Activated T-helper 1 cell treated with Interleukin-2 at 50 U/mL for 16 hours (primary cell): Measurements from ENCODE around the gene LRRC45.
A peak's percentile ranks its signal among the peaks of the same experiment; 100 is the strongest.

Experiments used
- DNase-seq: peaks from one replicate; pipeline ENCODE4 v3.0.0-alpha.2; 2020; ENCODE audit warnings: low read depth

The LRRC45 gene

DNA sequence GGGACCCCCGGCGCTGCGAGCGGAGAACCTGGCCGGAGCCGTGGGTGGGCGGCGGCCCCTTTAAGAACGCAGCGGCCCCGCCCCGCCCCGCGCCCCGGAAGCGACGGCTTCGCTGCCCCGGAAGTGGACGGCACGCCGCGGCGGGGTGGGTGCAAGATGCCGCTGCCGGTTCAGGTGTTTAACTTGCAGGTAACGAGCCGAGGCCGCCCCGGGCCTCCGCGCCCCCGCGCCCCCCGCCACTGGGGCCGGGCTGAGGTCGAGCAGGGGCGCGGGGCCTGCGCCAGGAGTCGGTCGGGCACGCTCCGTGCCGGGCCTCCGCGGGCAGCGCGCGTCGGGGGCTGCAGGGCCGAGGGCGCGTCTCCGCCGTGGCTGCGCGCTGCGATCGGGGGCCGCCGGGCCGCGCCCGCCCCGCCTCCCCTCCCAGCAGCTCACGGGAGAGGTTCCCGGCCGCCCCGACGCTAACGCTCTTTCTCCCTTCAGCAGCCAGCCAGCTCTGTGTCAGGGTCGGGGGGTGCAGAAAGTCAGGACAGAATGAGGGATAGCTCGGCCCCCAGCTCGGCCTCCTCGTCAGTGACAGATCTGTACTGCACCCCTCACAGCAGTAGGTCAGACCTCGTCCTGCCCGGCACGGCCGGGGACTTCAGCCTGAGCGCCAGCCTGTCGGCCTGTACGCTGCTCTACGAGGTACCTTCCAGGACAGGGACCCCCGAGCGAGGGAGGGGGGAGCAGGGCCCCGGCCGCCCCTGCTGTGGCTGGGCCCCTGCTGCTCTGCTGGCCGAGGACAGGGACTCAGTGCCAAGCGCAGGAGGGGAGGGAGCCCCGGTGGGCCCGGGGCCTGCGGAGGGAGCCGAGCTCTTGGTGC lies 28.9 kb downstream of the LRRC45 start, which contains the start of the genes GPS1 and RFNG:
GPS1 (plus strand) TSS at position 123 of the 862 bp plus-strand sequence; CDS start at position 157, 34 bp downstream.
RFNG (minus strand) TSS at position 36 of the 862 bp plus-strand sequence. CDS start 45 bp downstream, outside the sequence.
- DNase-seq: peak; percentile 76

DNA sequence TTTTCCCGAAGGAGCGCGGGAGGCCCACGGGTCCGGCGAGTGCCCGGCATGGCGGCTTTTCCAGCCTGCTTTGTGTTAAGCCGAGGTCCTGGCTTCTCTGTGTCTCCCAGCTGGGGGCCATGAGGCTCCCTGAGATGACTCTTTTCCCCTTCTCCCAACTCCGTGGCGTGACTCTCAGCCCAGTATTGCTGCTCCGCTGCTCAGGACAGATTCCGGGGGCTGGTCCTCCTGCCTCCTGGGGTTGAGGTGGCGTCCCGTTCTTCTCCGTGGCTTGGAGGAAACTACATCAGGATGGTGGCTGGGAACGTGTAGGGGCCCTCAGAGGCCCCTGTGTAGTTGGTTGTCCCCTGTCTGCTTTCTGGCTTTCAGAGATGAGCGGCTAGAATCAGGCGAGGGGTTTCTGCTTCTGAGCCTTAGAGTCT lies 29.5 kb downstream of the LRRC45 start:
- DNase-seq: no peak

GRCh38 chr17:82053130-82053529 lies 30.0 kb downstream of the LRRC45 start:
- DNase-seq: no peak

GRCh38 chr17:82053556-82054263 lies 30.6 kb downstream of the LRRC45 start:
- no peak for DNase-seq

- DNase-seq: no peak
Measured at GRCh38 chr17:82054351-82055022, 31.4 kb downstream of the LRRC45 start.

GRCh38 chr17:82055023-82055964 lies 32.2 kb downstream of the LRRC45 start:
- DNase-seq: no peak

DNA sequence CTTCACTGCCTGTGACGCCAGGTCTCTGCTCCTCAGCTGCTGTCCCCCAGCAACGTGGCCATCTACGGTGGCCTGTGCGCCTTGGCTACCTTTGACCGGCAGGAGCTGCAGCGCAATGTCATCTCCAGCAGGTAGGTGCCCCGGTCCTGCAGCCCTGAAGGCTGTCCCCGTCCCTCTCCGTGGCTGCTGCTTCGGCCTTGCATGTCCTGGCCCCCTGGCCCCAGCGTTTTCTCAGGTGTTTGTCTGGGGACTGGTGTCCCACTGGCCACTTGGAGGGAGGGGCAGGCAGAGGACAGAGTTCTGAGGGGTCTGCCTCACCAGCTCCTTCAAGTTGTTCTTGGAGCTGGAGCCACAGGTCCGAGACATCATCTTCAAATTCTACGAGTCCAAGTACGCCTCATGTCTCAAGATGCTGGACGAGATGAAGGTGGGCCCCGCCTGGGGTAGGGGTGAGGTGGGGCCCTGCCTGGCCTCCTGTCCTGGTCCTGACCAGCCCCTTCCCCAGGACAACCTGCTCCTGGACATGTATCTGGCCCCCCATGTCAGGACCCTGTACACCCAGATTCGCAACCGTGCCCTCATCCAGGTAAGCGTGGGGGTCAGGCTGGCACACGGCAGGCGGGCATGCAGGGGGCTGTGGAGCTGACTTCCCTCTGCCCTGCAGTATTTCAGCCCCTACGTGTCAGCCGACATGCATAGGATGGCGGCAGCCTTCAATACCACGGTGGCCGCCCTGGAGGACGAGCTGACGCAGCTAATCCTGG lies 33.0 kb downstream of the LRRC45 start:
- no peak for DNase-seq

GRCh38 chr17:82056729-82057621 lies 33.9 kb downstream of the LRRC45 start:
- DNase-seq: no peak

DNA sequence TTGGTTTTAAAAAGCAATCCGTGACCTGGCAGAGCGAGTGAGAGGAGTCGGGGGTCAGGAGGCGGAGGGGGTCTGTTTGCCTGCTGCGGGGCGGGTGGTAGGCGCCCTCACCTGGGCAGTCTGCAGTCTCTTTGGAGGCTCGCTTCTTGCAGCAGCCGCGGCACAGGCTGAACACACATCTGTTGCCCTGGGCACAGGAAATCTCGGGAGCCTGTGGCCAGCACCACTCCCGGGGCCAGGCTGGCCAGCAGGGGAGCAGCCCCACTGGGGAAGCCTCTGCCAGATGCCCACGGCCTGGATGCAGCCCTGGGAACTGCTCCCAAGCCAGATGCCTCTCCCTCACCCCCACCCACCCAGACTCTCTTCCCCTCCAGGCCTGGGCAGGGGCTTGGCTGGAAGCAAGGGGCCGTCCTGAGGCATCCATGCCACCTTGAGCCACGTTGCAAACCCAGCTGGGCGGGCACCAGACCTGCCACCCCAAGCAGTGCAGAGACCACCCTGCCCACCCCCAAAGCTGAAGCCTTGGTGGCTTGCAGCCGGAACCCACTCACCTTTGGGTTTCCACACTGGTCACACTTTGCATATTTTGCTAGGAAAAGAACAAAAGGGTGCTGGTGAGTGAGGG lies 35.2 kb downstream of the LRRC45 start:
- DNase-seq: no peak

DNA sequence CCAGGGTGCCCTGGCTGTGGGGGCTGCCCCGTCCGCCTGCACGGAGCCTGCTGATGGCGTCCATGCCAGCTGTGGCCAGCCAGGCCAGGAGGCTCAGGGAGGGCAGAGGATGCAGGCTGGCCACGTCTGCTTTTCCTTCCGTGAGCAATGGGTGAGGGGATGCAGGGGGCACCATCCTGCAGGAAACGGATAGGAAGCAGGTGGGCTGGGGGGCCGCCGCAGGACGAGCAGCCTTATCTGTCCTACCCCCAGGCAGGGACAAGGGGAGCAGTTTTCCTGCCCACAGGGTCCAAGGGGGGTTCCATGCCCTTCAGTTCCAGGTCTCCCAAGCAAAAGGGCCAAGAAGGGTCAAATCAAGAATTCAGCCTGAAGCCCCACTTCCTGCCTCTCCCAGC lies 35.7 kb downstream of the LRRC45 start:
- no peak for DNase-seq

- DNase-seq: no peak
Measured at GRCh38 chr17:82059272-82060000, 36.3 kb downstream of the LRRC45 start.

GRCh38 chr17:82060001-82060380 lies 36.9 kb downstream of the LRRC45 start:
- DNase-seq: no peak

- no peak for DNase-seq
Measured at GRCh38 chr17:82060614-82061013, 37.5 kb downstream of the LRRC45 start.

GRCh38 chr17:82061047-82061925 lies 38.2 kb downstream of the LRRC45 start:
- DNase-seq: no peak

GRCh38 chr17:82062076-82062983 lies 39.2 kb downstream of the LRRC45 start:
- DNase-seq: no peak

DNA sequence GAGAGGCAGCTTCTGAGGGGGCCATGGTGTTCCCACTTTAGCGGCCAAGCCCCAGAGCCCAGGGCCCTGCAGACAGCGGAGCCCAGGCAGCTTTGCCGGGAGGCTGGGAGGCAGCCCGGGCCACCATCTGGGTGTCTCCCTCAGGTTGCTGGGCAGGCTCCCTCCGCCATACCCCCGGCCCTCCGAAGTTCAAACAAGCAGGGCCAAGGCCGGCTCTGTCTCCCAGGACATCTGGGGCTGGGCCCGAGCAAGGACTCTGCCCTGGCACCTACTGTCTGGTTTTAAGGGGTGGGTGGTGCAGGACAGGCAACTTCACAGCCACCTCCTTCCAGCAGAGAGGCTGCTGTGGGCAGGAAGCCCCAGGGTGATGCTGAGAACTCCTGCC lies 39.9 kb downstream of the LRRC45 start:
- no peak for DNase-seq
